GM12874 (cell line): ENCODE measurements around the gene TRO.

Source experiments
- CTCF ChIP-seq: IDR thresholded peaks from 2 replicates; pipeline ENCODE4 v1.5.1; 2011; ENCODE audit warnings: low read depth, mild to moderate bottlenecking, control low read depth, low read length, moderate library complexity; ENCODE audit not compliant: insufficient read depth

TRO gene

GRCh38 chrX:54934058-54934457 is 13.4 kb downstream of the TRO start:
- no peak for TF ChIP-seq CTCF

GRCh38 chrX:54934890-54935289 is 14.3 kb downstream of the TRO start:
- no peak for TF ChIP-seq CTCF

- no peak for TF ChIP-seq CTCF
Observed at GRCh38 chrX:54935306-54935705, 14.7 kb downstream of the TRO start.

GRCh38 chrX:54937416-54937815 is 16.8 kb downstream of the TRO start:
- no peak for TF ChIP-seq CTCF

GRCh38 chrX:54944816-54945215 is 24.2 kb downstream of the TRO start:
- TF ChIP-seq CTCF: no peak

GRCh38 chrX:54945224-54945623 is 24.6 kb downstream of the TRO start:
- no peak for TF ChIP-seq CTCF

- TF ChIP-seq CTCF: no peak
Observed at GRCh38 chrX:54950730-54951375, 30.2 kb downstream of the TRO start.
